K562 (cell line): ENCODE results near the gene BRD3. TPM values are rescaled to one million over a fixed set of nuclear protein-coding genes. Genes with fewer than 3 reads are reported as not detected.
A peak's percentile ranks its signal among the peaks of the same experiment; 100 is the strongest.

Experiments
- ATAC-seq: fragments of 200-7000 bp; cut with Tn5 transposase; 3 replicates; pipeline ENCODE4 v1.9.1; 2020; ENCODE audit warnings: moderate library complexity
- BruUV-seq: library from RNA; stranded (reverse); fragments of 400-500 nt; replicated peaks from 2 replicates; lab custom pipeline; 2021; lab: Mats Ljungman, UMichigan
- CTCF ChIA-PET: fragments of 300-600 bp; formaldehyde crosslinking; extraction: SDS; loops from one replicate; lab custom pipeline; 2021; ENCODE audit warnings: low intra/inter-chr PET ratio; lab: Yijun Ruan, JAX
- POLR2A ChIA-PET: fragments of 300-600, 350-650 bp; sonication (Branson Sonifier 250); formaldehyde crosslinking; extraction: SDS; loops from one replicate; lab custom pipeline; 2021; ENCODE audit warnings: antibody characterized with exemption, inconsistent platforms; lab: Yijun Ruan, JAX
- DNase-seq, 4 experiments: peaks; one replicate each; pipeline versions ENCODE4 v3.0.0 to v3.0.0-alpha.2; 2011 to 2018; ENCODE audit warnings: low spot score in 3 of 4, mixed read lengths in 3 of 4; ENCODE audit errors: extremely low read depth in 1 of 4
- FAIRE-seq: peaks from 2 replicates; lab custom pipeline; 2011; peaks lifted over from hg19 to GRCh38; lab: Jason Lieb, UNC
- H2AFZ ChIP-seq: 2 replicates; pipeline ENCODE4 v1.6.0; 2011; ENCODE audit warnings: low read depth, low read length, control low read depth, inconsistent platforms
- H3K27ac ChIP-seq: fragments of 200-600 bp; 3 replicates; pipeline ENCODE4 v1.8.0; 2011; ENCODE audit warnings: low read depth, mild to moderate bottlenecking, control low read depth, inconsistent platforms, low read length, moderate library complexity, mixed read lengths; ENCODE audit errors: extremely low read depth
- H3K27me3 ChIP-seq, 2 experiments: fragments of 300-600 bp in 1 of 2; 2 replicates in 1 of 2; 3 replicates in 1 of 2; pipeline versions ENCODE4 v1.6.0 to v1.8.0; 2011; ENCODE audit warnings: inconsistent platforms in 2 of 2, low read length in 2 of 2, mild to moderate bottlenecking in 1 of 2, mixed read lengths in 1 of 2, moderate library complexity in 1 of 2; ENCODE audit not compliant: control insufficient read depth in 2 of 2, insufficient read depth in 2 of 2
- H3K36me3 ChIP-seq: fragments of 300-600 bp; 3 replicates; pipeline ENCODE4 v1.8.0; 2011; ENCODE audit warnings: mild to moderate bottlenecking, low read length, inconsistent platforms; ENCODE audit not compliant: control insufficient read depth, insufficient read depth
- H3K4me1 ChIP-seq, 2 experiments: fragments of 200-600 bp in 1 of 2; replicated peaks in 1 of 2; 2 replicates in 1 of 2; 3 replicates in 1 of 2; pipeline versions ENCODE4 v1.5.1 to v1.8.0; 2011; ENCODE audit warnings: inconsistent platforms in 2 of 2, low read length in 2 of 2, mild to moderate bottlenecking in 1 of 2, mixed read lengths in 1 of 2, moderate library complexity in 1 of 2; ENCODE audit not compliant: control insufficient read depth in 2 of 2, insufficient read depth in 2 of 2
- H3K4me2 ChIP-seq: 2 replicates; pipeline ENCODE4 v1.6.1; 2011; ENCODE audit warnings: low read length, control low read depth, inconsistent platforms, mixed read lengths; ENCODE audit not compliant: insufficient read depth
- H3K4me3 ChIP-seq: fragments of 200-600 bp; sonication (generic), shearing (Covaris generic); 2 replicates; pipeline ENCODE4 v1.5.1; 2016; ENCODE audit warnings: control low read depth, inconsistent platforms
- H3K79me2 ChIP-seq: fragments of 200-600 bp; 3 replicates; pipeline ENCODE4 v1.8.0; 2011; ENCODE audit warnings: low read length, inconsistent platforms; ENCODE audit not compliant: control insufficient read depth, insufficient read depth
- H3K9ac ChIP-seq, 2 experiments: 2 replicates each; pipeline versions ENCODE4 v1.6.0 to v1.6.1; 2011; ENCODE audit warnings: low read depth in 2 of 2, low read length in 2 of 2, control low read depth in 1 of 2, inconsistent platforms in 1 of 2, mild to moderate bottlenecking in 1 of 2, mixed read lengths in 1 of 2; ENCODE audit not compliant: insufficient read depth in 1 of 2
- H3K9me1 ChIP-seq: one replicate; pipeline ENCODE4 v1.6.0; 2011; ENCODE audit warnings: inconsistent platforms, mild to moderate bottlenecking, low read length, moderate library complexity; ENCODE audit not compliant: control insufficient read depth, insufficient read depth
- H3K9me3 ChIP-seq: replicated peaks from 2 replicates; pipeline ENCODE4 v1.5.1; 2011; ENCODE audit warnings: low read depth, low read length, inconsistent platforms; ENCODE audit not compliant: control insufficient read depth, insufficient read depth
- H4K20me1 ChIP-seq: replicated peaks from 2 replicates; pipeline ENCODE4 v1.6.1; 2011; ENCODE audit warnings: low read length, inconsistent platforms, mixed read lengths; ENCODE audit not compliant: control insufficient read depth, insufficient read depth
- POLR3G ChIP-seq: IDR thresholded peaks from 2 replicates; pipeline ENCODE4 v1.6.1; 2011; ENCODE audit not compliant: insufficient read length, insufficient replicate concordance; ENCODE audit errors: extremely low read depth
- RAD21 ChIP-seq, 2 experiments: fragments of 250-450 bp in 1 of 2; fragments of 450-650 bp in 1 of 2; sonication (Bioruptor Pico) in 1 of 2; formaldehyde crosslinking in 1 of 2; IDR thresholded peaks in 1 of 2; conservative IDR thresholded peaks in 1 of 2; 2 replicates each; pipeline versions ENCODE4 v1.4.0 to v1.8.0; 2020 to 2022; ENCODE audit warnings: mild to moderate bottlenecking in 2 of 2, moderate library complexity in 1 of 2
- ZC3H4 ChIP-seq: sonication (generic); formaldehyde crosslinking; IDR thresholded peaks from 2 replicates; pipeline ENCODE4 v1.9.0; 2021; ENCODE audit warnings: missing genetic modification reagents, borderline replicate concordance
- WGBS: fragments of 100-300 bp; shearing (Covaris generic); methylation state at CpG from one replicate; pipeline ENCODE4 v1.1.6; 2016; ENCODE audit warnings: low coverage, mixed read lengths; ENCODE audit not compliant: insufficient coverage; ENCODE audit errors: missing lambda C conversion rate; 5-methylcytosine and 5-hydroxymethylcytosine counted together
- in situ Hi-C: fragments of 300-500 bp; cut with MboI; formaldehyde crosslinking; loops from 4 replicates; pipeline ENCODE4 v1.15.0; 2018; ENCODE audit warnings: inconsistent platforms, mixed read lengths
- intact Hi-C: fragments of 100-400 bp; cut with micrococcal nuclease; formaldehyde crosslinking; loops from 2 replicates; pipeline ENCODE4 v1.14.2; 2022
- polyA plus RNA-seq, 8 experiments: library from polyadenylated mRNA; depleted of rRNA in 4 of 8; stranded (reverse) in 5 of 8; unstranded in 3 of 8; fragments of >200 nt; fragmentation: Nextera tagmentation in 2 of 8; fragmentation: Illumina TruSeq in 1 of 8; extraction: Ambion mirVana in 2 of 8; extraction: Trizol in 1 of 8; gene quantifications; 2 replicates each; pipeline versions ENCODE4 v1.2.1 to v1.2.3, GENCODE V29; 2011 to 2014; ENCODE audit warnings: inconsistent platforms in 1 of 8, missing spikeins in 1 of 8
- total RNA-seq, 7 experiments: library from RNA; depleted of rRNA in 6 of 7; stranded (reverse); fragments of >200 nt in 6 of 7; fragmentation: Illumina TruSeq in 2 of 7; extraction: Trizol in 2 of 7; gene quantifications; 2 replicates each; pipeline versions ENCODE4 v1.2.1 to v1.2.3, GENCODE V29; 2011 to 2021; ENCODE audit warnings: low replicate concordance in 1 of 7
- TF ChIP-seq, protein P1 (sequence below): fragments of 250-450 bp; sonication (Bioruptor Pico); IDR thresholded peaks from 2 replicates; pipeline ENCODE4 v1.8.0; 2022; ENCODE audit warnings: moderate library complexity, mild to moderate bottlenecking, inconsistent platforms

BRD3 gene
- total and polyA plus RNA-seq, 9 of the 15 experiments (the other 6 are each of a cell fraction or from before 2014, with no cell fraction given), result 0.82 to 37.1 (median 4.2) TPM

DNA sequence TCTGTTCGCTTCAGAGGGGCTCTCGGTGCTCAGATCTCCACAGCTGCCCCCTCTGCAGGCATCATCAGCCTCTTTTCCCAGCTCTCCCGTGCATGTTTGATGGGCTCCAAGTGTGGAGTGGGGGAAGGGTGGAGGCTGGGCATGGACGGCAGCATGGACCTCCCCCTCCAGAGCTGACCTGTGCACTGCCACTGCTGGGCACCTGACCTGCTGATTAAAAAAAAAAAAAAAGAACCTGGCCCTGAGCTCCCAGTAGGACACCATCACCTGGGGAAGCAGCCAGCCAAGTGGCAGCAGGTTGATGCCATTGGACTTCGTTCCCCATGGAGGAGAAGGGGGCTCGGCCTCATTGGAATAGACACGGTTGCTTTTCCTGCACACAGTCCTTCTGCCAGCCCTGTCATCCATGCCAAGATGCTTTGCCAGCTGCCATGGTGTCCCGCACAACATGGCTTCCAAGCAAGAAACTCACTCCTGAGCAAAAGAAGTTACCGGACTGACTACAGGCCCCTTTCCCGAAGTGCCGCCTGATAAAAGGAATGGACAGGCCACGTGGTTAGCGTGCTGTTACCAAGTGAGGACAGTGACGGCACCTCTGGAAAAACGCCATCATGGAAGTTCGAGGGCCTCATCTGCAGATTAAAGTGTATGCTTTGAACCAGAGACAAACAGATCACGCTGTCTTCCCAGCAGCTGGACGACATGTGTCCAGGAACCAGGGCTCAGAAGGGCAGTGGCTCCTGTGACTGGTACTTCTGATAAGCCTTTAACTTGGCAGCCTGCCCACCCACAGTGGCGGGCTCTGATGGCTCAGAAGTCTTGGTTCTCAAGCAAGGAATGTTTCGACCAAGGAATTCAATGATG, 57.3 kb downstream of the BRD3 start (continued):
- TF ChIP-seq, protein P1, sequence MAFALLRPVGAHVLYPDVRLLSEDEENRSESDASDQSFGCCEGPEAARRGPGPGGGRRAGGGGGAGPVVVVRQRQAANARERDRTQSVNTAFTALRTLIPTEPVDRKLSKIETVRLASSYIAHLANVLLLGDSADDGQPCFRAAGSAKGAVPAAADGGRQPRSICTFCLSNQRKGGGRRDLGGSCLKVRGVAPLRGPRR (CRISPR knock-in tag), result no peak
- TF ChIP-seq ZC3H4, result no peak

DNA sequence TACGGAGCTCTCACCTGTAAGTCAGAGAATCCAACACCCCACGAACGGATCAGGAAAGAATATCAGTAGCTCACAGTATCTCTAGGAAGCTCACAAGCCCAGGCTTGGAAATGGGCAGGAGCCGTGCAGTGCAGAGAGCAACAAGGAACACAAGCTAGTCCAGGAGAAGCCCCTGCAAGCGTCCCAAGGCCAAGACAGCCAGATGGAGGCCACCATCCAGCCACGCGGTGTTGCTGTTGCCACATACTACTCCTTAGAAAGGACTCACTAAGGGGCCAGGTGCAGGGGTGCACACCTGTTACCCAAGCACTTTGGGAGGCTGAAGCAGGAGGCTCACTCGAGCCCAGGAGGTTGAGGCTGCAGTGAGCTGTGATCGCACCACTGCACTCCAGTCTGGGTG, 60.3 kb downstream of the BRD3 start:
- Histone ChIP-seq H3K9me1 (no peaks in the 10 kb centered on the region), H3K27ac (no peak overlapping the region), H3K9me3 (no peaks in the 10 kb centered on the region), H3K79me2 (no peaks in the 10 kb centered on the region), H3K27me3 (peaks cover 24 to 51% of the 10 kb centered on the region in 2 experiments), H2AFZ (no peak overlapping the region), H3K4me2 (no peak overlapping the region), H3K36me3 (no peaks in the 10 kb centered on the region), H4K20me1 (no peaks in the 10 kb centered on the region), H3K4me3 (no peak overlapping the region), H3K9ac (no peak overlapping the region), H3K4me1 (peaks cover 0 to 6% of the 10 kb centered on the region in 2 experiments; a peak in 2 of 5 replicates)
- ChIA-PET POLR2A (interaction anchor here (1.0 kb wide), 1 partner anchor 14 kb away, joined by 3 read pairs; no protein-coding TSS in a partner anchor), CTCF (no interaction called here)
- TF ChIP-seq POLR3G (no peak), RAD21 (CRISPR knock-in tag; conservative IDR thresholded peaks at IDR 0.05 in 1 of 2, IDR thresholded peaks at IDR 0.05 in 1 of 2) (0 out of 4 replicates have a peak, but pooled peaks of 1 of the 2 experiments have one; percentile 11)
- intact Hi-C loops (no loop called here), in situ Hi-C loops (no loop called here)
- no peak for FAIRE-seq
- BruUV-seq, result no TSS peak
- no peak for DNase-seq
- 0% methylated on average over 9 of the region's 9 CpGs for WGBS
- no peak for ATAC-seq
